ENCODE data around the gene BTNL3. TPM values are rescaled to one million over a fixed set of nuclear protein-coding genes. Genes with fewer than 3 reads are reported as not detected.

The BTNL3 gene
- total RNA-seq, 1 donor from 2014 or later, result 0.36 TPM

DNA sequence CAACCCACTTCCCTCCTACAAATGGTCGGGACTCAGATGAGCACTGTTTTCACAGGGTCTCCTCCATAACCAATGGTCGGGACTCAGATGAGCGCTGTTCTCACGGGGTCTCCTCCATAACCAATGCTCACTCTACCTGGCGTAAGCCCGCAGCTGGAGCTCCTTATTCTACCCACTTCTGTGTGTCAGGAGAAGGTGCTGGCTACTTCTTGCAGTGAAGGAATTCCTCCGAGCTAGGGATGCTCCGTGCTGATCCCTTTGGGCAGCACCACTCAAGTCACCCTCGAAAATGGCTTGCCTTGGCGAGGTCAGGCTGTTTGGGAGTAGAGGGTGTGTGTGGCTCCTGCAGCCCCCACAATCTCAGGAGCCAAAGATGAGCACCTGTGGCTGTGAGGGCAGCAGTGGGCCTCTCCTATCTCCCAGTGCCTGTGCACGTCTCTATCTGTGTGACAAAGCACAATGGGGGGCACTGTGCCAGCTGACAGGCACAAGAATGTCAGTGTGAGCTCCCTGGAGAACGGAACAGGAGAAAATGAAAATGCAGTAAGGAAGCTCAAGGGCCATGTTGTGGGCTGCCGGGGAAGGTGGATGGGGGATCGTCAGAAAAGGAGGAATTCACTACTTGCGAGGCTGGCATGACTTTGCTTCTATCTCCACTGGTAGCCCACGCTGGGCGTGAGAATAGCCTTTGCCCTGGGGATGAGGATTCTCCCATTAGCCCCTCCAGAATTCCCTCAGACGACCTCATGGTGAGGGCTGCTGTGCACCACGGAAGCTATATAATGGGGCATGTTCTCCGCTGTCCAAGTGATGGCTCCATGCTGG lies 47.6 kb downstream of the BTNL3 start:
- Mint-ChIP-seq H3K4me3 (ENCODE audit: unreplicated experiment) (no peak overlapping the region), H3K9me3 (ENCODE audit: unreplicated experiment) (no peaks in the 10 kb centered on the region), H3K27me3 (ENCODE audit: unreplicated experiment) (peaks cover 9% of the 10 kb centered on the region), H3K4me1 (ENCODE audit: unreplicated experiment) (peaks cover 35% of the 10 kb centered on the region), H3K36me3 (ENCODE audit: low read depth, unreplicated experiment) (peaks cover 9% of the 10 kb centered on the region), H3K27ac (ENCODE audit: unreplicated experiment) (no peak overlapping the region)
- DNase-seq (ENCODE audit: low spot score), result no peak
- TF ChIP-seq, protein P1, sequence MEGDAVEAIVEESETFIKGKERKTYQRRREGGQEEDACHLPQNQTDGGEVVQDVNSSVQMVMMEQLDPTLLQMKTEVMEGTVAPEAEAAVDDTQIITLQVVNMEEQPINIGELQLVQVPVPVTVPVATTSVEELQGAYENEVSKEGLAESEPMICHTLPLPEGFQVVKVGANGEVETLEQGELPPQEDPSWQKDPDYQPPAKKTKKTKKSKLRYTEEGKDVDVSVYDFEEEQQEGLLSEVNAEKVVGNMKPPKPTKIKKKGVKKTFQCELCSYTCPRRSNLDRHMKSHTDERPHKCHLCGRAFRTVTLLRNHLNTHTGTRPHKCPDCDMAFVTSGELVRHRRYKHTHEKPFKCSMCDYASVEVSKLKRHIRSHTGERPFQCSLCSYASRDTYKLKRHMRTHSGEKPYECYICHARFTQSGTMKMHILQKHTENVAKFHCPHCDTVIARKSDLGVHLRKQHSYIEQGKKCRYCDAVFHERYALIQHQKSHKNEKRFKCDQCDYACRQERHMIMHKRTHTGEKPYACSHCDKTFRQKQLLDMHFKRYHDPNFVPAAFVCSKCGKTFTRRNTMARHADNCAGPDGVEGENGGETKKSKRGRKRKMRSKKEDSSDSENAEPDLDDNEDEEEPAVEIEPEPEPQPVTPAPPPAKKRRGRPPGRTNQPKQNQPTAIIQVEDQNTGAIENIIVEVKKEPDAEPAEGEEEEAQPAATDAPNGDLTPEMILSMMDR (IDR thresholded peaks at IDR 0.05; ENCODE audit: unreplicated experiment), result no peak

DNA sequence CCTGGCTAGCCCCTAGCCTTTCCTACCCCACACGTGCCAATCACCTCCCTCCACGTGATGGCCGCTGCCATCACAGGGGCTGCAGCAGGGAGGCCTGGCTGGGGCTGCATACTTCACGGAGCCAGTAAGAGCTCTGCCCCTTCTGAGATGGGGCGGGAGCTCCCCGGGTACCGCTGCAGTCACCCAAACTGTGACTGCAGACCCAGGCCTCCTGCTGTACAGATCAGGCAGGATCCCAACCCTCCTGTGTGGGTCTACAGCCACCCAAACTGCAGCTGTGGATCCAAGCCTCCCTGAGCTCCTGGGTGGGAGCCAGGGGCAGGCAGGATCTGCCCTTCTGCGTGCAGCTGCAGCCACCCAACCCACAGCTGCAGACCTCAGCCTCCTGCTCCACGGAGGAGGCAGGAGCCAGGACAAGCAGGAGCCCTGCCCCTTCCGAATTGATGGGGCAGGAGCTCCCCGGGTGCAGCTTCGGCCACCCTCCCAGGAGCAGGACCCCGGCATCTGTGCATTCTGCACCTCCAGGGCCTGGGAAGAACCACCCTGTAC lies 48.2 kb downstream of the BTNL3 start:
- no peaks in the 10 kb centered on the region for H3K9me3 Mint-ChIP-seq (ENCODE audit: unreplicated experiment)
- H3K36me3 Mint-ChIP-seq (ENCODE audit: low read depth, unreplicated experiment), result peaks cover 6% of the 10 kb centered on the region
- peaks cover 9% of the 10 kb centered on the region for H3K27me3 Mint-ChIP-seq (ENCODE audit: unreplicated experiment)
- H3K4me1 Mint-ChIP-seq (ENCODE audit: unreplicated experiment), result peaks cover 35% of the 10 kb centered on the region
- no peak overlapping the region for H3K27ac Mint-ChIP-seq (ENCODE audit: unreplicated experiment)
- H3K4me3 Mint-ChIP-seq (ENCODE audit: unreplicated experiment), result no peak overlapping the region
- no peak for DNase-seq (ENCODE audit: low spot score)
- TF ChIP-seq, protein P1 (IDR thresholded peaks at IDR 0.05; ENCODE audit: unreplicated experiment), result no peak

GRCh38 chr5:181037365-181037861 lies 48.8 kb downstream of the BTNL3 start:
- no peak overlapping the region for H3K4me3 Mint-ChIP-seq (ENCODE audit: unreplicated experiment)
- peaks cover 37% of the 10 kb centered on the region for H3K4me1 Mint-ChIP-seq (ENCODE audit: unreplicated experiment)
- no peaks in the 10 kb centered on the region for H3K9me3 Mint-ChIP-seq (ENCODE audit: unreplicated experiment)
- no peak for DNase-seq (ENCODE audit: low spot score)
- H3K27ac Mint-ChIP-seq (ENCODE audit: unreplicated experiment), result no peak overlapping the region
- H3K36me3 Mint-ChIP-seq (ENCODE audit: low read depth, unreplicated experiment), result peaks cover 4% of the 10 kb centered on the region
- TF ChIP-seq, protein P1 (IDR thresholded peaks at IDR 0.05; ENCODE audit: unreplicated experiment), result no peak
- H3K27me3 Mint-ChIP-seq (ENCODE audit: unreplicated experiment), result peaks cover 7% of the 10 kb centered on the region

DNA sequence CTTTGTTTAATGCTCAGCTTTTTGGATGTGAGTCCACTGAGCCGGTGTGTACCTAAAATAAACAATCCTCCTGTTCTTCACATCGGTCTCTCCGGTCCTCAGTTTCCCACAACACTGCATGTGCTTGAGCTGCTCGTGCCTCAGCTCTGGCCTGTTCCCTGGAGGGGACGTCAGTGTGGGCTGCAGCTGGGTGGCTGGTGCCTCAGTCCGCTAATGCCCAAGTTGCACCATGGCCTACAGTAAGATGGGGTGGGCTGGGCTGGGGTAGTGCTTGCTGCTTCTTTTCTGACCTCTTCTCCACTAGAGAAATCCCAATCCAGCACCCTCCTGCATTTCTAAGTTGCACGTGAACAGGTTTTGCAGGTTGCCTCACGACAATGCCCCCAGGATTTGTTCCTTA lies 50.8 kb downstream of the BTNL3 start:
- no peaks in the 10 kb centered on the region for H3K9me3 Mint-ChIP-seq (ENCODE audit: unreplicated experiment)
- no peak for DNase-seq (ENCODE audit: low spot score)
- TF ChIP-seq, protein P1 (IDR thresholded peaks at IDR 0.05; ENCODE audit: unreplicated experiment), result no peak
- peaks cover 4% of the 10 kb centered on the region for H3K36me3 Mint-ChIP-seq (ENCODE audit: low read depth, unreplicated experiment)
- H3K27ac Mint-ChIP-seq (ENCODE audit: unreplicated experiment), result peak overlapping the region; percentile 96
- peaks cover 45% of the 10 kb centered on the region for H3K4me1 Mint-ChIP-seq (ENCODE audit: unreplicated experiment)
- peaks cover 12% of the 10 kb centered on the region for H3K27me3 Mint-ChIP-seq (ENCODE audit: unreplicated experiment)
- H3K4me3 Mint-ChIP-seq (ENCODE audit: unreplicated experiment), result peak overlapping the region; percentile 64
